ENCODE results near the gene CHD3. TPM values are rescaled to one million over a fixed set of nuclear protein-coding genes. Genes with fewer than 3 reads are reported as not detected.

CHD3 gene
- total and polyA plus RNA-seq, 2 experiments from 2014 or later = 2.9 to 9.7 TPM

DNA sequence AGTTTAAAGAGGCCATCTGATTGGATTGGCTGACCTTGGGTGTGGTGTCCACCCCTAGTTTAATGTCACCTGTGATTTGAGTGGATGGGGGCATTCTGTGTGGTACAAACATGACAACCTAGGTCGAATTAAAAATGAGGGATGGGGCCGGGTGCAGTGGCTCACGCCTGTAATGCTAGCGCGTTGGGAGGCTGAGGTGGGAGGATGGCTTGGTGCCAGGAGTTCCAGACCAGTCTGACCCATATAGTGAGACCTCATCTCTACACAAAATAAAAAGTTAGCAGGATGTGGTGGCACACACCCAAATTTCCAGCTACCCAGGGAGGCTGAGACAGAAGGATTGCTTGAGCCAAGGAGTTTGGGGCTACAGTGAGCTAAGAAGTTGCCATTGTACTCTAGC, 57.9 kb downstream of the CHD3 start (continued):
- TF ChIP-seq, protein P1, sequence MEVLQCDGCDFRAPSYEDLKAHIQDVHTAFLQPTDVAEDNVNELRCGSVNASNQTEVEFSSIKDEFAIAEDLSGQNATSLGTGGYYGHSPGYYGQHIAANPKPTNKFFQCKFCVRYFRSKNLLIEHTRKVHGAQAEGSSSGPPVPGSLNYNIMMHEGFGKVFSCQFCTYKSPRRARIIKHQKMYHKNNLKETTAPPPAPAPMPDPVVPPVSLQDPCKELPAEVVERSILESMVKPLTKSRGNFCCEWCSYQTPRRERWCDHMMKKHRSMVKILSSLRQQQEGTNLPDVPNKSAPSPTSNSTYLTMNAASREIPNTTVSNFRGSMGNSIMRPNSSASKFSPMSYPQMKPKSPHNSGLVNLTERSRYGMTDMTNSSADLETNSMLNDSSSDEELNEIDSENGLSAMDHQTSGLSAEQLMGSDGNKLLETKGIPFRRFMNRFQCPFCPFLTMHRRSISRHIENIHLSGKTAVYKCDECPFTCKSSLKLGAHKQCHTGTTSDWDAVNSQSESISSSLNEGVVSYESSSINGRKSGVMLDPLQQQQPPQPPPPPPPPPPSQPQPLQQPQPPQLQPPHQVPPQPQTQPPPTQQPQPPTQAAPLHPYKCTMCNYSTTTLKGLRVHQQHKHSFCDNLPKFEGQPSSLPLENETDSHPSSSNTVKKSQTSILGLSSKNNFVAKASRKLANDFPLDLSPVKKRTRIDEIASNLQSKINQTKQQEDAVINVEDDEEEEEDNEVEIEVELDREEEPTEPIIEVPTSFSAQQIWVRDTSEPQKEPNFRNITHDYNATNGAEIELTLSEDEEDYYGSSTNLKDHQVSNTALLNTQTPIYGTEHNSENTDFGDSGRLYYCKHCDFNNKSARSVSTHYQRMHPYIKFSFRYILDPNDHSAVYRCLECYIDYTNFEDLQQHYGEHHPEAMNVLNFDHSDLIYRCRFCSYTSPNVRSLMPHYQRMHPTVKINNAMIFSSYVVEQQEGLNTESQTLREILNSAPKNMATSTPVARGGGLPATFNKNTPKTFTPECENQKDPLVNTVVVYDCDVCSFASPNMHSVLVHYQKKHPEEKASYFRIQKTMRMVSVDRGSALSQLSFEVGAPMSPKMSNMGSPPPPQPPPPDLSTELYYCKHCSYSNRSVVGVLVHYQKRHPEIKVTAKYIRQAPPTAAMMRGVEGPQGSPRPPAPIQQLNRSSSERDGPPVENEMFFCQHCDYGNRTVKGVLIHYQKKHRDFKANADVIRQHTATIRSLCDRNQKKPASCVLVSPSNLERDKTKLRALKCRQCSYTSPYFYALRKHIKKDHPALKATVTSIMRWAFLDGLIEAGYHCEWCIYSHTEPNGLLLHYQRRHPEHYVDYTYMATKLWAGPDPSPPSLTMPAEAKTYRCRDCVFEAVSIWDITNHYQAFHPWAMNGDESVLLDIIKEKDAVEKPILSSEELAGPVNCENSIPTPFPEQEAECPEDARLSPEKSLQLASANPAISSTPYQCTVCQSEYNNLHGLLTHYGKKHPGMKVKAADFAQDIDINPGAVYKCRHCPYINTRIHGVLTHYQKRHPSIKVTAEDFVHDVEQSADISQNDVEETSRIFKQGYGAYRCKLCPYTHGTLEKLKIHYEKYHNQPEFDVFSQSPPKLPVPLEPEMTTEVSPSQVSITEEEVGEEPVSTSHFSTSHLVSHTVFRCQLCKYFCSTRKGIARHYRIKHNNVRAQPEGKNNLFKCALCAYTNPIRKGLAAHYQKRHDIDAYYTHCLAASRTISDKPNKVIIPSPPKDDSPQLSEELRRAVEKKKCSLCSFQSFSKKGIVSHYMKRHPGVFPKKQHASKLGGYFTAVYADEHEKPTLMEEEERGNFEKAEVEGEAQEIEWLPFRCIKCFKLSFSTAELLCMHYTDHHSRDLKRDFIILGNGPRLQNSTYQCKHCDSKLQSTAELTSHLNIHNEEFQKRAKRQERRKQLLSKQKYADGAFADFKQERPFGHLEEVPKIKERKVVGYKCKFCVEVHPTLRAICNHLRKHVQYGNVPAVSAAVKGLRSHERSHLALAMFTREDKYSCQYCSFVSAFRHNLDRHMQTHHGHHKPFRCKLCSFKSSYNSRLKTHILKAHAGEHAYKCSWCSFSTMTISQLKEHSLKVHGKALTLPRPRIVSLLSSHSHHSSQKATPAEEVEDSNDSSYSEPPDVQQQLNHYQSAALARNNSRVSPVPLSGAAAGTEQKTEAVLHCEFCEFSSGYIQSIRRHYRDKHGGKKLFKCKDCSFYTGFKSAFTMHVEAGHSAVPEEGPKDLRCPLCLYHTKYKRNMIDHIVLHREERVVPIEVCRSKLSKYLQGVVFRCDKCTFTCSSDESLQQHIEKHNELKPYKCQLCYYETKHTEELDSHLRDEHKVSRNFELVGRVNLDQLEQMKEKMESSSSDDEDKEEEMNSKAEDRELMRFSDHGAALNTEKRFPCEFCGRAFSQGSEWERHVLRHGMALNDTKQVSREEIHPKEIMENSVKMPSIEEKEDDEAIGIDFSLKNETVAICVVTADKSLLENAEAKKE (CRISPR knock-in tag; IDR thresholded peaks at IDR 0.05) = no peak
- TF ChIP-seq, protein P2, sequence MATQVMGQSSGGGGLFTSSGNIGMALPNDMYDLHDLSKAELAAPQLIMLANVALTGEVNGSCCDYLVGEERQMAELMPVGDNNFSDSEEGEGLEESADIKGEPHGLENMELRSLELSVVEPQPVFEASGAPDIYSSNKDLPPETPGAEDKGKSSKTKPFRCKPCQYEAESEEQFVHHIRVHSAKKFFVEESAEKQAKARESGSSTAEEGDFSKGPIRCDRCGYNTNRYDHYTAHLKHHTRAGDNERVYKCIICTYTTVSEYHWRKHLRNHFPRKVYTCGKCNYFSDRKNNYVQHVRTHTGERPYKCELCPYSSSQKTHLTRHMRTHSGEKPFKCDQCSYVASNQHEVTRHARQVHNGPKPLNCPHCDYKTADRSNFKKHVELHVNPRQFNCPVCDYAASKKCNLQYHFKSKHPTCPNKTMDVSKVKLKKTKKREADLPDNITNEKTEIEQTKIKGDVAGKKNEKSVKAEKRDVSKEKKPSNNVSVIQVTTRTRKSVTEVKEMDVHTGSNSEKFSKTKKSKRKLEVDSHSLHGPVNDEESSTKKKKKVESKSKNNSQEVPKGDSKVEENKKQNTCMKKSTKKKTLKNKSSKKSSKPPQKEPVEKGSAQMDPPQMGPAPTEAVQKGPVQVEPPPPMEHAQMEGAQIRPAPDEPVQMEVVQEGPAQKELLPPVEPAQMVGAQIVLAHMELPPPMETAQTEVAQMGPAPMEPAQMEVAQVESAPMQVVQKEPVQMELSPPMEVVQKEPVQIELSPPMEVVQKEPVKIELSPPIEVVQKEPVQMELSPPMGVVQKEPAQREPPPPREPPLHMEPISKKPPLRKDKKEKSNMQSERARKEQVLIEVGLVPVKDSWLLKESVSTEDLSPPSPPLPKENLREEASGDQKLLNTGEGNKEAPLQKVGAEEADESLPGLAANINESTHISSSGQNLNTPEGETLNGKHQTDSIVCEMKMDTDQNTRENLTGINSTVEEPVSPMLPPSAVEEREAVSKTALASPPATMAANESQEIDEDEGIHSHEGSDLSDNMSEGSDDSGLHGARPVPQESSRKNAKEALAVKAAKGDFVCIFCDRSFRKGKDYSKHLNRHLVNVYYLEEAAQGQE (IDR thresholded peaks at IDR 0.05; ENCODE audit: unreplicated experiment) = no peak

DNA sequence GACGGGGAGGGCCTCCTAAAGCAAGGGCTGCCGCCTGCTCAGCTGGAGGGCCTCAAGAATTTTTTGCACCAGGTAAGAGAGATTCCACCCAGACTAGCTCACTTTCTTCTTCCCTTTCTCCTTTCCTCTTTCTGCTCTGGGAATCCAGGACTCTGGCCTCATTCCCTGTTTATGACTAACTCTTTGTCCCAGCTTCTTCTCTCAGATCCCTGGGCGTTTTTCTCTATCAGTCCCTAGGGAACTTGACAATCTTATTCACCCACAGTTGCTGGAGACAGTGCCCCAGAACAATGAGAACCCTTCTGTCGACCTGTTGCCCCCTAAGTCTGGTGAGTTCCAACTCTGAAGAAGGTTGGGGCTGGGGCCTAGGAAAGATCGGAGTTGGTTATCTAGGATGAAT, 59.1 kb downstream of the CHD3 start:
- Histone ChIP-seq H3K27ac (ENCODE audit: low read depth) (no peak overlapping the region), H2AFZ (no peak overlapping the region), H4K20me1 (replicated peaks; ENCODE audit: insufficient read depth) (no peaks in the 10 kb centered on the region; the same call in 1 of the 2 replicates), H3K9me2 (ENCODE audit: insufficient read depth) (no peaks in the 10 kb centered on the region), H3K36me3 (ENCODE audit: insufficient read depth) (peaks cover 3% of the 10 kb centered on the region), H3K79me2 (replicated peaks; ENCODE audit: insufficient read depth) (no peaks in the 10 kb centered on the region), H3K4me1 (ENCODE audit: insufficient read depth) (no peaks in the 10 kb centered on the region), H3K4me2 (no peak overlapping the region), H3F3A (replicated peaks; ENCODE audit: low read depth) (no peaks in the 10 kb centered on the region), H3K27me3 (ENCODE audit: insufficient read depth) (no peaks in the 10 kb centered on the region), H3K4me3 (no peak overlapping the region)
- no peaks in the 10 kb centered on the region for H3K9me3 Mint-ChIP-seq
- H3K27me3 Mint-ChIP-seq (ENCODE audit: insufficient read depth, low read depth, poor library complexity) = peaks cover 5% of the 10 kb centered on the region
- no peak for ATAC-seq
- no peak for DNase-seq (ENCODE audit: low spot score)
- H3K27ac Mint-ChIP-seq = no peak overlapping the region
- H3K4me1 Mint-ChIP-seq = no peaks in the 10 kb centered on the region
- H3K4me3 Mint-ChIP-seq = no peak overlapping the region
- peaks cover 60% of the 10 kb centered on the region for H3K36me3 Mint-ChIP-seq (ENCODE audit: low read depth)
- TF ChIP-seq POLR2AphosphoS5 (IDR thresholded peaks at IDR 0.05; ENCODE audit: low read depth) (no peak), ZNF331 (CRISPR knock-in tag; IDR thresholded peaks at IDR 0.05; ENCODE audit: low read depth) (no peak), JUNB (IDR thresholded peaks at IDR 0.05; ENCODE audit: unreplicated experiment) (no peak), EZH2phosphoT487 (IDR thresholded peaks at IDR 0.05; ENCODE audit: unreplicated experiment) (no peak), STAT1 (IDR thresholded peaks at IDR 0.05; ENCODE audit: unreplicated experiment) (no peak)
- TF ChIP-seq, protein P3, sequence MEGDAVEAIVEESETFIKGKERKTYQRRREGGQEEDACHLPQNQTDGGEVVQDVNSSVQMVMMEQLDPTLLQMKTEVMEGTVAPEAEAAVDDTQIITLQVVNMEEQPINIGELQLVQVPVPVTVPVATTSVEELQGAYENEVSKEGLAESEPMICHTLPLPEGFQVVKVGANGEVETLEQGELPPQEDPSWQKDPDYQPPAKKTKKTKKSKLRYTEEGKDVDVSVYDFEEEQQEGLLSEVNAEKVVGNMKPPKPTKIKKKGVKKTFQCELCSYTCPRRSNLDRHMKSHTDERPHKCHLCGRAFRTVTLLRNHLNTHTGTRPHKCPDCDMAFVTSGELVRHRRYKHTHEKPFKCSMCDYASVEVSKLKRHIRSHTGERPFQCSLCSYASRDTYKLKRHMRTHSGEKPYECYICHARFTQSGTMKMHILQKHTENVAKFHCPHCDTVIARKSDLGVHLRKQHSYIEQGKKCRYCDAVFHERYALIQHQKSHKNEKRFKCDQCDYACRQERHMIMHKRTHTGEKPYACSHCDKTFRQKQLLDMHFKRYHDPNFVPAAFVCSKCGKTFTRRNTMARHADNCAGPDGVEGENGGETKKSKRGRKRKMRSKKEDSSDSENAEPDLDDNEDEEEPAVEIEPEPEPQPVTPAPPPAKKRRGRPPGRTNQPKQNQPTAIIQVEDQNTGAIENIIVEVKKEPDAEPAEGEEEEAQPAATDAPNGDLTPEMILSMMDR (conservative IDR thresholded peaks at IDR 0.05; ENCODE audit: low read depth in 2 of 2) = no peak
- TF ChIP-seq, protein P4, sequence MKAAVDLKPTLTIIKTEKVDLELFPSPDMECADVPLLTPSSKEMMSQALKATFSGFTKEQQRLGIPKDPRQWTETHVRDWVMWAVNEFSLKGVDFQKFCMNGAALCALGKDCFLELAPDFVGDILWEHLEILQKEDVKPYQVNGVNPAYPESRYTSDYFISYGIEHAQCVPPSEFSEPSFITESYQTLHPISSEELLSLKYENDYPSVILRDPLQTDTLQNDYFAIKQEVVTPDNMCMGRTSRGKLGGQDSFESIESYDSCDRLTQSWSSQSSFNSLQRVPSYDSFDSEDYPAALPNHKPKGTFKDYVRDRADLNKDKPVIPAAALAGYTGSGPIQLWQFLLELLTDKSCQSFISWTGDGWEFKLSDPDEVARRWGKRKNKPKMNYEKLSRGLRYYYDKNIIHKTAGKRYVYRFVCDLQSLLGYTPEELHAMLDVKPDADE (IDR thresholded peaks at IDR 0.05) = no peak

Data from GM23338 (cell line).